Measurements from ENCODE around the gene ARL15.

Gene ARL15

DNA sequence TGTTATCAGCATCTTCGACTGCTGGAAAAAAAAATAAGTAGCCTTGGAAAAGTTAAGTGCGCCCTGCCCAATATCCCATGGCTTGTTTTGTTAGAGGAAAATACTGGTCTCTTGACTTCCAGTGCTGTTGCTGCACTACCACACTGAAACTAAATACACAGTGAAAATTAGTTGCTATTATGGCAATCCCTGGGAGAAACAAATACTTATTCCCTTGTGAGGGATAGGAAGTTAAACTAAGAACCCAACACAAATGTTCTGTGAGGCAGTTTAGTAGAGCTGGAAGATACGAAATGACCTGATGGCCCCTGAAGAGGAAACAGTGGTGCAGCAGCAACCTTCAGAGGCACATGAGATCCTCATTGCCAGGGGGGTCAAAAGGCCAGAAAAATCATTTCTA, 164.0 kb downstream of the ARL15 start:
- no peak for DNase-seq

- DNase-seq: no peak
Measured at GRCh38 chr5:54140247-54140840, 170.0 kb downstream of the ARL15 start.

DNA sequence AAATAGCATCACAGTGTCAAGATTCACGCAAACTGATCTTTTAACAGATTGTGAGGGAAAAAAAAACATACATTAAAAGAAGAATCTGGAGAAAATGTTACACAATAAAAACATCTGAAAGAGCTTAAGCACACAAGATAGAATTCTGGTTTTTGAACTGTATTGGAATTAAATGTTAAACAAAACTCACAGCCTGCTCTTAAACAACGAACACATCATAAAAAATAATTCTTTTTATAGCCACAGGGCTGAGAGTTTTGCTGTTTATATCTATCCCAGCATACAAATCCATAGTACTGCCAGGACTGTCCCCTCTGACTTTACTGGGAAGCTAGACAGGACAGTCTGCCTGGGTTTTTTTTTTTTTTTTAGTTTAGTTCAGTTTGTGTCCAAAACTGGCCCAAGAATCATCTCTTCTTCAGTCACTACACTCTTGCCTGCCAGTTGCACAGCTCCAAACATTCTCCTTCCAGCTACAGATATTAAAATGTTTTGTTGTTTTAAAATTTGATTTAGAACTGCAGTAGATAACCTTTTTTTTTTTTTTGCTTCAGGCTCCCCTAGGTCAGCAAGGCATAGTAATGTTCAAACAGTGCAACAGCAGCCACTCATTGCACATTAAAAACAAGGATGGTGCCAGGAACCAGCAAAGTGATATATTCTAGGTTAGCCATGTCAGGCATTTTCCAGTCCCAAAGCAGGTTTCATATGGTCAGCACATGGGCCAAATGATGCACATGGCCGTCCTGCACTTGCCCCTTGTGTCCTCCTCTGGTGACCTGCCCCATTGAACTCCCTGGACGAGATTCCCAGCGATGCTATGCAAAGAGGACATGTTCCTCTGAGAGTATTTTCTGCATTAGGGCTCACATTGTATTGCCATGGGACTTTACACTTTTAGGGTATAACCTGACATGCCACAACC, 173.6 kb downstream of the ARL15 start:
- no peak for DNase-seq

- no peak for DNase-seq
Measured at GRCh38 chr5:54135042-54135441, 175.3 kb downstream of the ARL15 start.

DNA sequence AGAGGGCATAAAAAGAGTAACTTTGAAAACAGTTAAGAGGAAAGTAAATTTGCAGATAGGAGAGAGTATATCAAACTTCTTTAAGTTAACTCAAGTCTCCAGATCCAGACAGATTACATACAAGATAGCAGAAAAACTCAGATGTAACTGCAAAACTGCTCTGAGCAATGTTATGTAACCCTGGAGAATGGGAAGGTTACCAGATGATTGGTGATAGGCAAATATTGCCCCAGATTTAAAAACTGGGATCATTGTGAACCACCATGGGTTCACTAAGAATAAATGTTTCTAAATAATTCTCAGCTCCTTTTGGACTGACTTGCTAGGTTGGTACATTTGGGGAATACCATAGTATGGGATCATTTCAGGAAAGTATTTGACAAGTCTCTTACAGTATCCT, 176.5 kb downstream of the ARL15 start:
- no peak for DNase-seq

- no peak for DNase-seq
Measured at GRCh38 chr5:54120473-54120872, 189.9 kb downstream of the ARL15 start.

DNA sequence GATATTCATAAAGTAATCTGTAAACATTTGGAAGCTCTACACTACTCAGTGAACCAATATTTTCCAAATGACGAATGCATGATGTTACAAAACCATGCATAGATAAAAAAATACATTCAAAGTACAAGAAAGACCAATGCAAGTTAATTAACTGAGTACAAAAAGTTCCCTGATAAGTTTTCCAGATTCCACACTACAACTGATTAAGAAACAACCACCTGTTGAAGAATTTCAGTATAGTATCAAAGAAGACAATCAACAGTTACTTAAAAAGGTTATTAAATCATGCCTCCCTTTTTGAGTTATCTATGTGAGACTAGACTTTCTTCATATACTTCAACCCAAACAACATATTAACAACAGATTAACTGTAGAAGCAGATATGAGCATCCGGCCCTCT, 192.4 kb downstream of the ARL15 start:
- no peak for DNase-seq

DNA sequence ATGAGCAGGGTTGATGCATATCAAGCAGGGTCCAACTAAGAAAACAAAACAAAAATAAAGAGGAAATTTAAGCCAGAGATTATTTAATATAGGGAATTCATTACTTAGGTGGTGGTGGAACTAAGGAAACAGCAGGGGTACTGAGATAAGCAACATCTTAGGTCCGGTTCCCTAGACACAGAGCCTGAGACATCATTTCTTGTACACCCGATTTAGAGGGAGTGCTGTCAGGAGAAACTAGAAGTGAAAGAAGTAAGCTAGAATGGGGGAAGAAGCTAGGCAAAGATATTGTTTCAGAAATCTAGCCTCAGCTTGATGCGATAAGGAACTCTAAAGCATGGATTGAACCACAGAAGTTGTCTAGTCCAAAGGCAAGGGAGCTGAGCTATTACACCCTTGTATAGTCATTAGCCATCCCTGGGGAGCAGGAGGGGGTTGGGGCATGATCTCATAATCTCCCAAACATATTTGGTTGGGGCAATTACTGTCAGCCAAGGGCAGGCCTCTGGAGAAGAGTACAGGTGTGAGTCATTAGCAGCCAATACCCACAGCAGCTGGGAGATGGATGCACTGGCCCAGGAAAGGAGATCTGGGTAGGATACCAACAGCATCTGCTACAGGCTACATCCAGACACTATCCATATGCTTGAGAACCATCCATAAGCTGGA, 194.5 kb downstream of the ARL15 start:
- no peak for DNase-seq

DNA sequence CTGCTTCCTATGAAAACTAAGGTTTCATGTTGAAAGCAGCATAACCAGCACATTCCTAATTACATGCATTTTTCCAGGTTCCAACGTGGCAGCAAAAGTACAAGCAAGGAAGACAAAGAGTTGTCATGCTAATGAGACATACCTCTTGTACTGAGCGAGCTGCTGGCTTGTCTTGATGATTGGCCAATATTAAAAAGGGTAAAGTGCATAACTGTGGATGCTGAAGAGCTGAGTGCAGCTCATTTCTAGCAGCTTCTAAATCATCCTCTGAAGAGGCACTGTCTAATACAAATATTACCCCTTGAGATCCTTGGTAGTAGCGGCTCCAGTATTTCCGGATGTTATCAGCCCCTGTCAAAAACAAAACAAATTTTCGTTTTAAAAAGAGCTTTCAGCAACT, 197.3 kb downstream of the ARL15 start:
- no peak for DNase-seq

DNA sequence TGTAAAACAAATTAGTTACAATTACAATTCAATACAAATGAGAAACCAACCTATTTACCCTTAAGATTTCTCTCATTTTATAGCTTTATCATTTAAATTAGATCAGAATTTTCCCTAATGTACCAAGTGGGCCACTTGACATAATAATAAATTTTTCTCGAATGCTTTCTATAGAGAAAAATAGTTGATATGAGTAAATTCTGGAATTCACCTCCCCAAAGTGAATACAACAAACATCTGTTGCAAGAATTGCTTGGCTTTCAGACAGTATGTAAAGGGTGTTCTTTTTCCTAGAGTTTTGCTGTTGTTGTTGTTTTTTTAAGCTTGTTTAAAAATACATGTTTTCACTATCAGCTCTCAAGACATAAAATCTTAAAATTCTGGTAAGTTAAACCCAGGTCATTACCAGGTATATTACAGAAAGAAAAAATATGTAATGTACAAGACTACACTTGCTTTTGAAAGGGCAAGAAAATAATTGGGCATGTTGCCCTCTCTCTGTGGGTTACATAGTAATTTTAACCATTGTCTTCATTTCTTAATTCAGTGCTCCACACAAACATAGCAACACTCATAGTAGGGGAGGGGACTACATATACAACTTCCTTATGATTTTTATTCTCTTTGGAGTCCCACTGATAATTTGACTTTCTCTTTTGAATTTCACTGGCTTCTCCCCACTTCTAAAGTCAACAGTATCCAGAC, 200.6 kb downstream of the ARL15 start:
- no peak for DNase-seq

GRCh38 chr5:54108136-54108535, 202.2 kb downstream of the ARL15 start:
- no peak for DNase-seq

GRCh38 chr5:54103871-54104270, 206.5 kb downstream of the ARL15 start:
- no peak for DNase-seq

DNA sequence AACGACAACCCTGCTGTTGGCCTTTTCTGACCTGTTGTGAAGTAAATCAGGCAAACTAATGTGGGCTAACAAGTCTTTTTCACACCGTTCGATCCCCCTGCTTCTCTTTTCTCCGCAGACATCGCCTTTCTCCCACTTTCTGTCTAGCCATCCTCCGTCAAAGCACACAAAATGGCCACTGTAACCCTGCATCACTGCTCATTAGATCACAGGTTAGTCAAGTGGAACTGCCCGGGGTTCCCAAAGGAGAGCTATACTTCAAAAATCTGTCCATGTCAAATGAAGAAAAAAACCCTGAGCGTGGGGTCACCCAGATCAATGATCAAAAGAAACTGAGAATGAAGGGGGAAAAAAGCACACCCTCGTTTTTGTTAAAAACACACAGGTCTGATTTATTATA, 212.1 kb downstream of the ARL15 start:
- DNase-seq: no peak

DNA sequence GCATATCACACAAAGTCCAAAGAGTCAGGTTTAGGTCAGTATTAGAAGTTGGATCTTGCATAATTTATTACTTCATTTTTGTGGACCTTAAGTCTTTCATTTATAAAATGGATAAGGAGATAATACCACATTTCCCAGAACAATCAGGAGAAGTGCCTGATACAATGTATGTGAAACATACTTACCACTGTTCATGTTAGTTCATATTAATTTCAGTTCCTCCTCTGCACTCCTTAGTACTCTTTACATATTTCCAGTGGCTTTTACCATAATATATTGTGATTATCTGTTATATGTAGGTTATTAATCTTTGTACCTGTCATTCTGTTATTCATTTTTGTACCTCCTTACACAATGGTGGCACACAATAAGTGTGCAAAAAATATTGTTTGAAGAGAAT, 214.4 kb downstream of the ARL15 start:
- no peak for DNase-seq

DNA sequence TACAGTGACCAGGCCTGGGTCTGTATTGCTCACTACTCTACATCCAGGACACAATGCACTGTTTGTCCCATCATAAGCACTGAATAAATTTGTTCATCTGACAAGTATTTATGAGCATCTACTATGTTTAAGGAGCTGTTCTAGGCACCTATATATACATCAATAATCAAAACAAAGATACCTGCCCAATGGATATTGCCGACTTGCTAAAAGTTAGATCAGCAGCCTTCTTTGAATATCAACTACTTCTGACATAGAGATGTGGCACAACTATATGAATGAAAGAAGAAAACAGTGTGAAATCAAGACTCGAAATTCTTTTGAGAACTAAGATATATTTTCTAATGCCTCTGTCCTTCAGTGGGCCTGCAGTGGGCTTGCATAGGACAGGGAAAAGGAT, 215.7 kb downstream of the ARL15 start:
- DNase-seq: no peak

GRCh38 chr5:54093861-54094260, 216.5 kb downstream of the ARL15 start:
- no peak for DNase-seq

DNA sequence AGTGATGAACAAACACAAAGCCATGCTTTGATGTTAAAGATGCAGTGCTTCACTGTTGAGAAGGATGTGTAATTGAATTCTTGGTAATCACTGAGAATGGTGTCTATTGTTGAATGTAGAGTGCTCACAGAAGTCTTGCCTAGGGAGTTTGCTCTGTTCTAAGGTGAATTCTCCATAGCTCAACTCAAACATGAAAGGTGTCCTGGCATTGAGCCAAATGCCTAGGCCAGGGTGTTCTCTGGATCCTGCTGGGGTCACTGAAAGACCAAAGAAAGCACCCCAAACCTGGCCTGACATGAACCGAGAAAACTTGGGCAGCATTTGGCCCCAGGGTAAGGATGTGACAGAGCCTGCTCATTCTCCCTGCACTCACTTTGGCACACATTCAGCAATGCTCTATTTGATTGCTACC, 217.3 kb downstream of the ARL15 start:
- no peak for DNase-seq

DNA sequence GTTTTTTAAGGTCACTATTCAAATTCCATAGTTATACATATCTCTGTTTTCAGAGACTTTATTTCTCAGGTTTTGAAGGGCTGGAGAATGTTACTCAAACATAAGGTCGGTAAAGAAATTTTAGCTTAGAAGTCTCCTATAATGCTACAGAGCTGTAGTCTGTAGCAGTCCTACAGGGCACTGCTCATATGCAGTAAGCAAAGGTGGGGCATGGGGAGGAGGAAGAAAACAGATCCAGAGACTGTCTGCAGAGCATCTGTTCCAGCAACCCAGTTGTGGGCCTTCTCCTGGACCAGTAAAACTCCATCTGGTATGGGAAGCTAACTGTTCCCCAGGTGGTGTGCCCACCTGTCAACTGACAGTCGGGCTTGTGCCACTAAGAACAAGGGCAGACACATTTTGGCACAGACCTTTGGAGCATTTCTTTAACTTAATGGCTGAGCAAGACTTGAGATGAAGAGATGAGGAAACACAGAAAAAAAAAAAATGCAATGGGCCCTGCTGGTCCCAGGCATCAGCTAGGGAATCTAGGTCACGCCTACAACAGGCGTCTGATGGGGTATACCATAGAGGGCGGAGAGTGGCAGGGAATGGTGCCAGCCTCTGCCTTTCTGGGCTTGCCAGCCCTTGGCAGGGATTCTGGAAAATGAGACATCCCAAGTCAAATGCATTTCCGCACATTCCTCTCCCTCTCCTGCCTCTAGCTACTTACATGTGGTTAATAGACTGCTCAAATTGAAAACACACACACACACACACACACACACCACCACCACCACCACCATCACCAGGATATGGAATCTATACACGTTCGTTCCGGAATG, 218.9 kb downstream of the ARL15 start:
- DNase-seq: no peak

DNA sequence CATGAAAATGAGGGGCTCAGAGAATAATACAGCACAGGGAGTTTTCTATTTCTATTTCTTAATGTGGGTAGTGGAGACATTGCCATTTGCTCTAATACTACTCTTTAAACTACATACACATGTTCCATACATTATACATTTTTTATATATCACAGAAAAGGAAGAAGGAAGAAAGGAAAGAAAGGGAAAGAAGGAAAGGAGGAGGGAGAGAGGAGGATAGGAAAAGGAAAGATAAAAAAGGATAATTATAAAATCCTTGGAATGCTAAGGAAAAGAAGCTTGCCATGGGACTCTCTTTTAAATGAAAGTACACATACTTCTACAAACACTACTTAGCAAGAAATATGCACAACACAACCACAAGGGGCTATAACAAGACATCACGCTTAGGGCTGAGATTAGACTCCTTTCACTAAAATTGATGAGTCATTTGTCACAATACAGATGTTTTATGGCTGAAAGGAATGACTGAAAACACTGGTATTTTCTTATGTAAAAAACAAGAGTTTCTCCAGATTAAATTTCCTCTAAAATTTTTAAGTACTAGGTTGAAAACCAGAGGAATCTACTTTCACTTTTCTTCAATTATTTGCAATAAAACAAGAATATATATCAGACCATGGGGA, 219.8 kb downstream of the ARL15 start:
- DNase-seq: peak; percentile 8

DNA sequence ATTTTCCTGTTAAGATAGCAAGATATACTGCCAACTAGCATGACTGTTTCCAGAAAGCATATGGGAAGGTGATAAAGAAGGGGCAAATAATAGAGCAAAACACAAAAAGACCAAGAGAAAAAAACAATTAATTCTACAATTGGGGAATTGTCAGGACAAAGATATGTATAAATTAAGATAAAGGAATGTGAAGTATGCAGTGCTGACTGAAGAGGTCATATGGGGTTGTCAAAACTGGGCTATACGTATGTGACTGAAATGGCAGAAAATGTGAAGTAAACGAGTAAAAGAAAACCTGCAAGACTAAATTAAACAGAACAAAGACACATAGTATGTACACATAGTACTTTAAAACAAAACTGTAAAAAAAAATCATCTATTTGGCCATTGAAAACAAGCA, 222.3 kb downstream of the ARL15 start:
- no peak for DNase-seq

DNA sequence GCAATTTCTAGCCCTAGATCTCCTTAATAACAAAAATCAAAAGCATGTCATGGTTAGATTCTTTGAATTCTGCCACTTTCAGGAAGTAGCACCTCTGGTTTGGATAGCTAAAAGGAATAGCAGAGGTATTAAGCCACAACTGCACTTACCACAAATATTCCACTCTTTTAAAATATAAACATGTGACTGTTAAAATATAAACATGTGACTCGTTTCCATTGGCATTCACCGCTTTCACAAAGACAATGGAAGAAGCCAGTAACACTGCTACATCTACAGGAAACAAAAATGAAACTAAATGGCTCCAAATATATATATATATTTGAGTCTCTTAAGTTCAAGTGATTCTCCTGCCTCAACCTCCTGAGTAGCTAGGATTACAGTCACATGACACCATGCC, 222.9 kb downstream of the ARL15 start:
- DNase-seq: no peak

DNA sequence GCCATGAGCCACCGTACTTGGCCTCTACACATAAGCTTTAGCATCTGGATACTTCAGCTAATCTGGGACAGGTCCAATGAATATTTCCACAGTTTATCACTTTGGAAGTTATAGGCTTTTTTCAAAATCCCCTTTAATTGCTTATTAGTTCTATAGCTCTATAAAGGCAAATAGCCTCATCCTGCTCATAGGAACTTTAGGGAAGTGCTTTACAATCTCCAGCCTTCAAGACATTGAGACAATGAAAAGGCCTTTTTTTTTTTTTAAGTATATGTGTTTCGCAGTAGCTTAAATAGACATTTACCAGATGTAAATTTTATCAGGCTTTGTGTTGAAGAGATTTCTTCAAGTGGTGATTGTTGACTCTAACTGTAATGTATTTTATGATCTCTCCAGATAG, 224.2 kb downstream of the ARL15 start:
- DNase-seq: no peak

Data from activated CD4-positive, alpha-beta T cell treated with anti-CD3 and anti-CD28 coated beads, Interleukin-10, Interleukin-2, amounts not matched to agents 100 ng/mL and 50 ng/mL, durations not matched to agents 16 hours and 8 hours (primary cell).